ENCODE data around the gene RPS24.
A peak's percentile ranks its signal among the peaks of the same experiment; 100 is the strongest.

RPS24 gene

DNA sequence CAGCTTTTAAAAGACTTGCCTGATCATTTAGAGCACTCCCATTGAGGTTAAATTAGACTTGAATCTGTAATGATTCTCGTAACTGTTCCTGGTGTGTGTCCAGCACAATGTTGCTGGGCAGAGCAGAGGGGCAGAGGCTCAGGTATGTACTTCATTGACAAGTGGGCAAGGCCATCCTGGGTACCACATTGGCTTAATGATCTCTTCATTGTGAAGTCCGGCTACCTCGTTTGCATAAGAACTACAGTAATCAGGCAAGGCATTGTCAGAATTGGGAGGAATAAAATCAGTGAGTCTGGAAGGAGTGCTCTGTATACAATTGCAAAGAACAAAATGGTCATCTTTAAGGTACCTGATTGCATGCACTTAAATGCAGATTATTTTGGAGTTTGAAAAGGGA is 6.1 kb downstream of the RPS24 start:
- Histone ChIP-seq H3K36me3 (ENCODE audit: insufficient read depth) (peaks cover 34% of the 10 kb centered on the region; the same call in 1 of the 2 replicates), H3K27me3 (ENCODE audit: insufficient read depth, low read depth) (0 out of 2 replicates have a peak, but pooled peaks cover 3% of the 10 kb centered on the region), H3K4me2 (no peak overlapping the region), H3K79me2 (ENCODE audit: insufficient read depth, low read depth) (peaks cover 34% of the 10 kb centered on the region), H3K27ac (no peak overlapping the region), H2AFZ (ENCODE audit: low read depth) (no peak overlapping the region), H4K20me1 (ENCODE audit: insufficient read depth) (peaks cover 63% of the 10 kb centered on the region), H3K4me3 (IDR thresholded peaks at IDR 0.05; ENCODE audit: insufficient read depth, low read depth, low read length) (no peak overlapping the region), H3K4me1 (ENCODE audit: low read depth, poor library complexity, severe bottlenecking) (peaks cover 97% of the 10 kb centered on the region), H3K9ac (no peak overlapping the region)
- TF ChIP-seq, protein P1, sequence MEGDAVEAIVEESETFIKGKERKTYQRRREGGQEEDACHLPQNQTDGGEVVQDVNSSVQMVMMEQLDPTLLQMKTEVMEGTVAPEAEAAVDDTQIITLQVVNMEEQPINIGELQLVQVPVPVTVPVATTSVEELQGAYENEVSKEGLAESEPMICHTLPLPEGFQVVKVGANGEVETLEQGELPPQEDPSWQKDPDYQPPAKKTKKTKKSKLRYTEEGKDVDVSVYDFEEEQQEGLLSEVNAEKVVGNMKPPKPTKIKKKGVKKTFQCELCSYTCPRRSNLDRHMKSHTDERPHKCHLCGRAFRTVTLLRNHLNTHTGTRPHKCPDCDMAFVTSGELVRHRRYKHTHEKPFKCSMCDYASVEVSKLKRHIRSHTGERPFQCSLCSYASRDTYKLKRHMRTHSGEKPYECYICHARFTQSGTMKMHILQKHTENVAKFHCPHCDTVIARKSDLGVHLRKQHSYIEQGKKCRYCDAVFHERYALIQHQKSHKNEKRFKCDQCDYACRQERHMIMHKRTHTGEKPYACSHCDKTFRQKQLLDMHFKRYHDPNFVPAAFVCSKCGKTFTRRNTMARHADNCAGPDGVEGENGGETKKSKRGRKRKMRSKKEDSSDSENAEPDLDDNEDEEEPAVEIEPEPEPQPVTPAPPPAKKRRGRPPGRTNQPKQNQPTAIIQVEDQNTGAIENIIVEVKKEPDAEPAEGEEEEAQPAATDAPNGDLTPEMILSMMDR (conservative IDR thresholded peaks at IDR 0.05; ENCODE audit: low read depth, low read length): no peak

DNA sequence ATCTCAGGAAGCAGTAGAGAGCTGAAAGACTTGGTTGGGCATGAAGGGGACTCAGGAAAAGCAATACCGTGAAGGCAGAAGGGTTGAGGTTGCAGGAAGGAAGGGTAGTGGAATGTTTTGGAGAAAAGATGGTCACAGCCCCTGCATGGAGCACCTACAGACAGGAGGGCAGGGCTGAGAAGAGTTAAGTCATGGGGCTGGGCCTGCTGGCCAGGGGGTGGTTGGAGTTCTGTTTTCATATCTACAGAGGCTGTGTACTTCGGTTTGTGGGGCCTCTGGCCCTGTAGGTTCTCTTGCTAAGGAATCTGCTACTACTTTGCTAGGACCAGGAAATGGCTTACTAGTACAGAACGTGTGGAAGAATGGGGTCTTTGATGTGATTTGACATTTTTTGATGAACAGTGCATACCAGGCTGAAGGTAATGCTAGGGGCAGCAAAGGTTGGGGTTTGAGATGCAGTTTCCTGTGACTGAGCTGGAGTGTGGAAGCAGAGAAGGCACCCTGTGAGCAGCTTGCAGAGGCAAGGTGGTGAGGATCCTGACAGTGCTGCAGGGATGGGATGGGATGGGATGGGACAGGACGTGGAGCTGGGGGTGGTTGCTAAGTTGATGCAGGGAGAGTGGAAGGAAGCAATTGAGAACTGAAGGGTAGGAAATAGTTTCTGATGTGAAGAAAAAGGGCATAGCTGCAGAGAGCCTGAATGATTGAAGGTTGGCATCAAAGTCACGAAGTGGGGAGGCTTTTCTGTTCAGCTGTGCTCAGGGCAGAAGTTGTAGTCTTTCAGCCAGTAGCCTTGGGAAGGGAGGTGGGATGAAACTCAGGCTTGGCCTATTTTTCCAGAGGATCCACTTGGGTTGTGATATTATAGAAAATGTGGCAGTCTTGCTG is 7.8 kb downstream of the RPS24 start:
- Histone ChIP-seq H2AFZ (ENCODE audit: low read depth) (no peak overlapping the region), H3K9ac (no peak overlapping the region), H3K4me3 (IDR thresholded peaks at IDR 0.05; ENCODE audit: insufficient read depth, low read depth, low read length) (no peak overlapping the region), H3K4me2 (peak overlapping the region; percentile 1; the same call in 1 of the 2 replicates), H3K4me1 (ENCODE audit: low read depth, poor library complexity, severe bottlenecking) (peaks cover 98% of the 10 kb centered on the region), H3K36me3 (ENCODE audit: insufficient read depth) (peaks cover 25% of the 10 kb centered on the region; the same call in 1 of the 2 replicates), H3K79me2 (ENCODE audit: insufficient read depth, low read depth) (peaks cover 17% of the 10 kb centered on the region), H4K20me1 (ENCODE audit: insufficient read depth) (peaks cover 46% of the 10 kb centered on the region), H3K27me3 (ENCODE audit: insufficient read depth, low read depth) (0 out of 2 replicates have a peak, but pooled peaks cover 3% of the 10 kb centered on the region), H3K27ac (peak overlapping the region; percentile 12; the same call in 1 of the 2 replicates)
- TF ChIP-seq, protein P1 (conservative IDR thresholded peaks at IDR 0.05; ENCODE audit: low read depth, low read length): no peak

DNA sequence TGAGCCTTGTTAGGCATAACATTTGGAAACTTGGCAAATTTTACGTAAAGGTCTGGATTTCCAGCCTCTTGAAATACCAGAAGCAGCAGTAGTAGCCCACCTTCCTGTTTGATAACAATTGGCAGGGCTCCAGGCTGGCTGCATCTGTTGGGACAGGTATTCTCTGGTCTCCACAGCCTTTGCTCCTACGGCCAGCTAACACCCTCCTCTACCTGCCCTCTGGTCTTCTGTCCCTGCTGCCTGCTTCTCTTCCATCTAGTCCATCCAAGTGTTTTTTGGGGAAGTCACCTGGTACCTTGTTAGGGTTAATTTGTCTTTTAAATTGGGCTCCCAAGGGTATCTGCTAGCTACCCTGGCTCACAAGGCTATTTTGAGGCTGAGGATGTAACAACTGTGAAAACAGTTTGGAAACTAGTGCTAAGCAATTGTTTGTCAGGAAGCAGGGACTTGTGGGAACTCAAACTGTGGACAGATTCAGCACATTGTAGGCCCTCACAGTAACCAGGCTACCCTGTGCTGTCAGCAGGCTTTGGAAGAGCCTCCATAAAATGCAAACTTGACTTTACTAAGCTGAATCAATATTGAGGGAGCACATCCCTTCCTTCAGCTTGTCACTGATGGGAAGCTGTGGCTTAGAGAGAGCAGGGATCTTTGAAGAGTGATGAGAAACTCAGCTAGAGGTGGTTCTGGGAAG is 8.5 kb downstream of the RPS24 start:
- peaks cover 10% of the 10 kb centered on the region; the same call in 1 of the 2 replicates for H3K79me2 ChIP-seq (ENCODE audit: insufficient read depth, low read depth)
- TF ChIP-seq, protein P1 (conservative IDR thresholded peaks at IDR 0.05; ENCODE audit: low read depth, low read length): no peak
- H3K27ac ChIP-seq: peak overlapping the region; percentile 12; the same call in 1 of the 2 replicates
- peaks cover 41% of the 10 kb centered on the region for H4K20me1 ChIP-seq (ENCODE audit: insufficient read depth)
- no peak overlapping the region for H3K4me3 ChIP-seq (IDR thresholded peaks at IDR 0.05; ENCODE audit: insufficient read depth, low read depth, low read length)
- no peak overlapping the region for H3K9ac ChIP-seq
- peaks cover 18% of the 10 kb centered on the region; the same call in 1 of the 2 replicates for H3K36me3 ChIP-seq (ENCODE audit: insufficient read depth)
- H2AFZ ChIP-seq (ENCODE audit: low read depth): no peak overlapping the region
- 0 out of 2 replicates have a peak, but pooled peaks cover 3% of the 10 kb centered on the region for H3K27me3 ChIP-seq (ENCODE audit: insufficient read depth, low read depth)
- peaks cover 98% of the 10 kb centered on the region for H3K4me1 ChIP-seq (ENCODE audit: low read depth, poor library complexity, severe bottlenecking)
- H3K4me2 ChIP-seq: no peak overlapping the region; the same call in 1 of the 2 replicates

DNA sequence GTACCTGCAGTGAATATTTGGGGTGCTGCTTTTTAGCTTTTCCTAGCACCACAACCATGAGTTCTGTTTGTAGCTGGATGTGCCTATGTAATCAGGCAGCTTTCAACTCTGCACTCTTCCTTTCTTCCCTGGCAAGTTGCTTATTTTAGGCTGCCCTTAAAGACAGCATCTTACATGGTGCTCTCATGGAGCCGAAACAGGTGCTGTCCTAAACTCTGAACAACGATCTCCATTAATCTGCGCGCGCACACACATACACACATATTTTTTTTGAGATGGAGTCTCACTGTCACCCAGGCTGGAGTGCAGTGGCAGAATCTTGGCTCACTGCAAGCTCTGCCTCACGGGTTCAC is 9.1 kb downstream of the RPS24 start:
- peak overlapping the region; percentile 12; the same call in 1 of the 2 replicates for H3K27ac ChIP-seq
- H3K4me2 ChIP-seq: no peak overlapping the region; the same call in 1 of the 2 replicates
- H2AFZ ChIP-seq (ENCODE audit: low read depth): no peak overlapping the region
- H3K4me3 ChIP-seq (IDR thresholded peaks at IDR 0.05; ENCODE audit: insufficient read depth, low read depth, low read length): no peak overlapping the region
- peaks cover 14% of the 10 kb centered on the region; the same call in 1 of the 2 replicates for H3K36me3 ChIP-seq (ENCODE audit: insufficient read depth)
- TF ChIP-seq, protein P1 (conservative IDR thresholded peaks at IDR 0.05; ENCODE audit: low read depth, low read length): no peak
- no peak overlapping the region for H3K9ac ChIP-seq
- H3K4me1 ChIP-seq (ENCODE audit: low read depth, poor library complexity, severe bottlenecking): peaks cover 97% of the 10 kb centered on the region
- H3K79me2 ChIP-seq (ENCODE audit: insufficient read depth, low read depth): peaks cover 10% of the 10 kb centered on the region; the same call in 1 of the 2 replicates
- H4K20me1 ChIP-seq (ENCODE audit: insufficient read depth): peaks cover 36% of the 10 kb centered on the region
- H3K27me3 ChIP-seq (ENCODE audit: insufficient read depth, low read depth): 0 out of 2 replicates have a peak, but pooled peaks cover 3% of the 10 kb centered on the region
